Mucosa of rectum (tissue), 2 donors: ENCODE data around the gene SNRNP48.

Source experiments
- H3K27ac ChIP-seq, 2 donors: one replicate each; pipeline ENCODE4 v1.7.0; 2013; ENCODE audit warnings: inconsistent platforms in 2 of 2, low read depth in 2 of 2, low read length in 2 of 2
- H3K27me3 ChIP-seq, 2 donors: one replicate each; pipeline ENCODE4 v1.7.0; 2013; ENCODE audit warnings: low read length in 2 of 2; ENCODE audit not compliant: control insufficient read depth in 2 of 2, insufficient read depth in 2 of 2
- H3K36me3 ChIP-seq, 2 donors: one replicate each; pipeline ENCODE4 v1.7.0; 2013; ENCODE audit warnings: low read length in 2 of 2; ENCODE audit not compliant: control insufficient read depth in 2 of 2, insufficient read depth in 2 of 2
- H3K4me1 ChIP-seq, 2 donors: one replicate each; pipeline ENCODE4 v1.7.0; 2013; ENCODE audit warnings: low read length in 2 of 2, mild to moderate bottlenecking in 1 of 2; ENCODE audit not compliant: control insufficient read depth in 2 of 2, insufficient read depth in 2 of 2
- H3K4me3 ChIP-seq, 2 donors: one replicate each; pipeline ENCODE4 v1.7.0; 2013; ENCODE audit warnings: low read length in 2 of 2
- H3K9ac ChIP-seq, 2 donors: one replicate each; pipeline ENCODE4 v1.7.0; 2013; ENCODE audit warnings: low read length in 2 of 2, low read depth in 1 of 2, mild to moderate bottlenecking in 1 of 2
- H3K9me3 ChIP-seq, 2 donors: one replicate each; pipeline ENCODE4 v1.7.0; 2013; ENCODE audit warnings: low read length in 2 of 2; ENCODE audit not compliant: control insufficient read depth in 2 of 2
- donor health status: healthy.
- donor health status: Normal muscosa, but diverticular disease.

The SNRNP48 gene

GRCh38 chr6:7656355-7656754, 66.4 kb downstream of the SNRNP48 start:
- Histone ChIP-seq H3K9ac (no peak overlapping the region), H3K4me1 (no peaks in the 10 kb centered on the region), H3K27me3 (no peaks in the 10 kb centered on the region), H3K27ac (no peak overlapping the region), H3K4me3 (no peak overlapping the region), H3K9me3 (no peaks in the 10 kb centered on the region), H3K36me3 (no peaks in the 10 kb centered on the region)

DNA sequence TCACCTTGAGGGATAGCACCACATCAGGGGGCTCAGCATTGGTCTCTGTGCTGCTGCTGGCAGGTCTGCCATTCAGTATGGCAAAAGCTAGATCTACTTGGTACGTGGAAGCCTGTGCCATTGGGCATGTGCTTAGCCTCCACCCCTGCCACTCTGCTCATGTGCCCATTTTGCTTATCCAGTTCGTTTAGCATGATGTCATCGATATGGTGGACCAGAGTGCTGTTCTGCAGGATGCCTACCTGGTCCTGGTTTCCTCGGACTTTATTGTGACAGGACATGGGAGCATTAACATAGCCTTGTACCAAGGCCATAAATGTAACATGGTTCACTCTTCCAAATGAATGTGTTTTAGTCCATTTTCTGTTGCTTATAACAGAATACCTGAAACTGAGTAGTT, 68.5 kb downstream of the SNRNP48 start:
- H3K27me3 ChIP-seq = no peaks in the 10 kb centered on the region
- no peak overlapping the region for H3K9ac ChIP-seq
- no peaks in the 10 kb centered on the region for H3K9me3 ChIP-seq
- no peak overlapping the region for H3K4me3 ChIP-seq
- H3K27ac ChIP-seq = no peak overlapping the region
- no peaks in the 10 kb centered on the region for H3K36me3 ChIP-seq
- H3K4me1 ChIP-seq = no peaks in the 10 kb centered on the region

DNA sequence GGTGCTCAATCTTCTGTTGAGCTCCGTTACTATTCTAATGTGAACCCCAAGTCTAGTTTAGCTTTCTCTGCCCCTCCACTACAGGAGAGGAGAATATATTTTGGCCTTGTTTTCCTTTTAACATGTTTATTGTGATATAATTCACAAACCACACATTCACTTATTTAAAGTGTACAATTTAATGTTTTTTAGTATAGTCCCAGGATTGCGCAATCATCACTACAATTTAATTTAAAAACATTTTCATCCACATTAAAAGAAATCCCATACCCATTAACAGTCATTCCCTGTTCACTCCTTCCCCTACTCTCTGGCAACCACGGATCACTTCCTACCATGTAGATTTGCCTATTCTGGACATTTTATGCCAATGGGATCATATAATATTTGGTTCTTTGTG, 71.4 kb downstream of the SNRNP48 start:
- H3K27ac ChIP-seq = no peak overlapping the region
- H3K36me3 ChIP-seq = no peaks in the 10 kb centered on the region
- no peak overlapping the region for H3K4me3 ChIP-seq
- no peak overlapping the region for H3K9ac ChIP-seq
- no peaks in the 10 kb centered on the region for H3K9me3 ChIP-seq
- no peaks in the 10 kb centered on the region for H3K4me1 ChIP-seq
- no peaks in the 10 kb centered on the region for H3K27me3 ChIP-seq
